Measurements from ENCODE around the gene MESP2. TPM values are rescaled to one million over a fixed set of nuclear protein-coding genes. Genes with fewer than 3 reads are reported as not detected.
"Not testable (repeated sequence)": the region's sequence is repeated elsewhere in the genome, so short reads cannot be mapped to it uniquely, and the experiment has no call there.

The MESP2 gene
- total and polyA plus RNA-seq, 2 experiments from 2014 or later: 0.30 TPM; not detected in 1

DNA sequence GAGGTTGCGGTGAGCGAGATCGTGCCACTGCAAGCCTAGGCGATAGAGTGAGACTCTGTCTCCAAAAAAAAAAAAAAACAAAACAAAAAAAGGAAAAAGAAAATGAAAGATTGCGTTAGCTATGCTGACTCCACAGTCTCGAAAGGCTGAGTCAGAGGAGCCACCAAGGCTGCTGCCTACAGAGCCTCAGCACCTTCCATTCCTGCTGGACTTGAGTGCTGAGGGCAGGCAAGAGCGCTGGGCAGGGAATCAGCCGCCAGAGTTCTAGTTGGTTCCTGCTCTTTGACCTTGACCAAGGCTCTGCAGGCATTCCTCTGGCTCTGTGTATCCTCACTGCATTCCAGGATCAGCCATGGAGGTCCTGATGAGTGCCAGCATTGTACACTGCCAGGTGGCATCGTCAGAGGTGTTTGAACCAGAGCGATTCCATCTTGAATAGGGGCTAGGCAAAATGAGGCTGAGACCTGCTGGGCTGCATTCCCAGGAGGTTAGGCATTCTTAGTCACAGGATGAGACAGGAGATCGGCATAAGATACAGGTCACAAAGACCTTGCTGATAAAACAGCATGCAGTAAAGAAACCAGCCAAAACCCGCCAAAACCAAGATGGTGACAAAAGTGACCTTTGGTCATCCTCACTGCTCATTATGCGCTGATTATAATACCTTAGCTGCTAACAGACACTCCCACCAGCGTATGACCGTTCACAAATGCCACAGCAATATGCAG lies 5.9 kb downstream of the MESP2 start:
- H2AFZ ChIP-seq: no peak overlapping the region
- peak; percentile 64 for DNase-seq (ENCODE audit: low spot score)

GRCh38 chr15:89782619-89782950 lies 6.5 kb downstream of the MESP2 start:
- H3K4me3 ChIP-seq; H4K20me1 ChIP-seq (ENCODE audit: insufficient read depth, poor library complexity, severe bottlenecking); H3K36me3 ChIP-seq (replicated peaks; ENCODE audit: insufficient read depth, low read depth); H3K9me2 ChIP-seq (replicated peaks; ENCODE audit: insufficient read depth); DNase-seq (ENCODE audit: low spot score); H2AFZ ChIP-seq; H3K9me3 ChIP-seq (ENCODE audit: low read depth); H3K79me2 ChIP-seq; H3K27me3 ChIP-seq: not testable (repeated sequence)
- peaks cover 34% of the 10 kb centered on the region for H3K4me1 ChIP-seq (ENCODE audit: insufficient read depth)
- peak overlapping the region; percentile 76 for H3K27ac ChIP-seq
- 92% methylated on average over 9 of the region's 9 CpGs for WGBS (ENCODE audit: low lambda C conversion rate, missing lambda C conversion rate)
- peak overlapping the region; percentile 54 for H3K4me2 ChIP-seq

More for the DNA sequence above, 5.9 kb downstream of the MESP2 start:
- TF ChIP-seq EZH2 (IDR thresholded peaks at IDR 0.05; ENCODE audit: borderline replicate concordance) (no peak), CTCF (IDR thresholded peaks at IDR 0.05; ENCODE audit: poor library complexity) (no peak), EZH2phosphoT487 (IDR thresholded peaks at IDR 0.05; ENCODE audit: low read depth, severe bottlenecking, unreplicated experiment) (no peak)
- Histone ChIP-seq H3K36me3 (replicated peaks; ENCODE audit: insufficient read depth, low read depth) (no peaks in the 10 kb centered on the region), H3K4me3 (no peak overlapping the region), H3K4me2 (no peak overlapping the region), H3K4me1 (ENCODE audit: insufficient read depth) (peaks cover 34% of the 10 kb centered on the region), H3K27me3 (no peaks in the 10 kb centered on the region), H3K9me2 (replicated peaks; ENCODE audit: insufficient read depth) (no peaks in the 10 kb centered on the region), H3K9me3 (ENCODE audit: low read depth) (no peaks in the 10 kb centered on the region), H3K79me2 (no peaks in the 10 kb centered on the region), H3K27ac (peak overlapping the region; percentile 76), H4K20me1 (ENCODE audit: insufficient read depth, poor library complexity, severe bottlenecking) (no peaks in the 10 kb centered on the region)
- 73% methylated on average over 15 of the region's 15 CpGs for WGBS (ENCODE audit: low lambda C conversion rate, missing lambda C conversion rate)

GRCh38 chr15:89783111-89783860 lies 7.2 kb downstream of the MESP2 start:
- TF ChIP-seq CTCF (IDR thresholded peaks at IDR 0.05; ENCODE audit: poor library complexity): no peak
- no peak for TF ChIP-seq EZH2phosphoT487 (IDR thresholded peaks at IDR 0.05; ENCODE audit: low read depth, severe bottlenecking, unreplicated experiment)
- no peak for TF ChIP-seq EZH2 (IDR thresholded peaks at IDR 0.05; ENCODE audit: borderline replicate concordance)
- DNase-seq (ENCODE audit: low spot score): peak; percentile 66

More at GRCh38 chr15:89783111-89783860, 7.2 kb downstream of the MESP2 start:
- H3K27me3 ChIP-seq: no peaks in the 10 kb centered on the region
- H3K9me2 ChIP-seq (replicated peaks; ENCODE audit: insufficient read depth): no peaks in the 10 kb centered on the region
- no peaks in the 10 kb centered on the region for H3K79me2 ChIP-seq
- H3K9me3 ChIP-seq (ENCODE audit: low read depth): peaks cover 2% of the 10 kb centered on the region
- no peaks in the 10 kb centered on the region for H3K36me3 ChIP-seq (replicated peaks; ENCODE audit: insufficient read depth, low read depth)
- H3K27ac ChIP-seq: peak overlapping the region; percentile 76
- peak overlapping the region; percentile 54 for H3K4me2 ChIP-seq
- H3K4me1 ChIP-seq (ENCODE audit: insufficient read depth): peaks cover 34% of the 10 kb centered on the region
- H4K20me1 ChIP-seq (ENCODE audit: insufficient read depth, poor library complexity, severe bottlenecking): no peaks in the 10 kb centered on the region
- H2AFZ ChIP-seq: no peak overlapping the region
- WGBS (ENCODE audit: low lambda C conversion rate, missing lambda C conversion rate): 51% methylated on average over 14 of the region's 14 CpGs
- H3K4me3 ChIP-seq: no peak overlapping the region

All from hepatocyte (in vitro differentiated cells).